Activated T-helper 1 cell treated with anti-CD3 and anti-CD28 coated beads, Interleukin-12 subunit alpha, Interleukin-12 subunit beta, Interleukin-2, Interleukin-4 antibody, amounts not matched to agents 30 ng/mL and 10 ng/mL and 1 ng/mL, durations not matched to agents 14 hours and 24 hours and 36 hours (primary cell): ENCODE measurements around the gene C9orf78. TPM values are rescaled to one million over a fixed set of nuclear protein-coding genes. Genes with fewer than 3 reads are reported as not detected.

Experiments
- DNase-seq: peaks from one replicate; pipeline ENCODE4 v3.0.0; 2021; ENCODE audit warnings: low spot score
- H3K27ac Mint-ChIP-seq: one replicate; pipeline ENCODE4 v1.8.0; 2021; ENCODE audit warnings: mild to moderate bottlenecking, mixed read lengths
- H3K27me3 Mint-ChIP-seq: one replicate; pipeline ENCODE4 v1.8.0; 2022; ENCODE audit warnings: mild to moderate bottlenecking, moderate library complexity, mixed read lengths; ENCODE audit not compliant: insufficient read depth
- H3K36me3 Mint-ChIP-seq: one replicate; pipeline ENCODE4 v1.8.0; 2021; ENCODE audit warnings: low read depth, mixed read lengths
- H3K4me1 Mint-ChIP-seq: one replicate; pipeline ENCODE4 v1.8.0; 2021; ENCODE audit warnings: low read depth, mixed read lengths
- H3K4me3 Mint-ChIP-seq: one replicate; pipeline ENCODE4 v1.8.0; 2021; ENCODE audit warnings: mild to moderate bottlenecking, moderate library complexity, mixed read lengths
- H3K9me3 Mint-ChIP-seq: one replicate; pipeline ENCODE4 v1.8.0; 2021; ENCODE audit warnings: mixed read lengths
- intact Hi-C: fragments of 100-400 bp; cut with micrococcal nuclease; formaldehyde crosslinking; loops from one replicate; pipeline ENCODE4 v1.15.1; 2024
- total RNA-seq: library from RNA; stranded (reverse); gene quantifications from 2 replicates; pipeline ENCODE4 v1.2.3, GENCODE V29; 2022

C9orf78 gene
- total RNA-seq, 1 donor from 2014 or later = 67.4 TPM

DNA sequence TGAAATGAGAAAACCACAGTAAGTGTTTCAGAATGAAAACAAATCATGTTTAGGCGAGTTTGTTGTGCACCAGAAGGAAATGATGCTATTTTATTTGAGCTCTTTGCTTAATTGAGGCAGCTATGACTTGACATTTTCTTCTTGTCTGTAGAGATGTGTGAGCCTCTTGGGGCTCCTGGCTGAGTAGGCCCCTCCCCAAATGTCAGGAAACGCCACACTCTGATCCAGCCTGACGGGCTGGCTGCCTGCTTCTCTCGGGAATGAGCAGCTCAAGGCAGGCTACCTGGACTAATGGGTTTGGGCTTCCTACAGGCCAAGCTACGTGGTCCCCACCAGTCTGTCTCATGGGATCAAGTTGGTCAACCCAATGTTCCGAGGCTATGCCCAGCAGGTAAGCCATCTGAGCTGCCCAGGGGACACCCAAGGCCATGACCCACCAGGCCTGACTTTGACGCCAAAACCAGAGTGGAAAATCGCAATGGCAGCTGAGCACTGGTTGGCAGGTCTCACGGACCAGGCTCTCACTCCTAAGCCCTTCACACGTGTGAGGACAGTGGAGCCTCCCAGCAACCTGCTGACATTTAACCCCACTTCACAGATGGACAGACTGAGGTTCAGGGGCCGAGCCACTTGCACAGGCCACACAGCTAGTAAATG, 30.0 kb upstream of the C9orf78 start:
- Mint-ChIP-seq H3K27me3 (no peaks in the 10 kb centered on the region), H3K4me1 (peaks cover 79% of the 10 kb centered on the region), H3K4me3 (peak overlapping the region; percentile 52), H3K36me3 (peaks cover 41% of the 10 kb centered on the region), H3K9me3 (no peaks in the 10 kb centered on the region), H3K27ac (peak overlapping the region; percentile 82)
- intact Hi-C loops = loop anchor here (5.0 kb wide), 1 partner anchor 43 kb away; the partner anchor contains the start of gene TOR1A
- no peak for DNase-seq

DNA sequence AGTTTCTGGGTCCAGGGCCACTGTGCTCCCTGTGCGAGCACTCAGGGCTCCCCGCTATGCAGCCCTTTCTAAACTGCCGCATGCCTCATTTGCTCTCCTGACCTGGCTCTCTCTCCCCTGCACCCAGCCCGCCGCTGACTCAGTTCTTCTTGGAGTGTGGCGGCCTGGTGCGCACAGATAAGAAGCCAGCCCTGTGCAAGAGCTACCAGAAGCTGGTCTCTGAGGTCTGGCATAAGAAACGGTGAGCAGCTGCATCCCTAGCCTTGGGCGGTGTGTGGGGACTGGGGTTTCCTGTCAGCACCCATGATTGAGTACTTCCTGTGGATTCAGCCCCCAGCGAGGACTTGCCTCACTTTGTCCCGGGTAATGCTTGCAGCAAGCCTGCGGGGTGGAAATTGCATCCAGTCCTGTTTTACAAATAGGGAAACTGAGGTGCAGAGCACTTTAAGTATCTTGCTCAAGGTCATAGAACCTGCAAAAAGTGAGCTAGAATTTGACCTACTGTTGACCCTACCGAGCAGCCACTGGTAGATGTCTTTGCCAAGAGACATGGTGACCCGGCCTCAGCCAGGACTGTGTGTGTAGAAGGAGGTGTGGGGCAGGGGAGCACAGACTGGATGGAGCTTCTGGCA, 28.1 kb upstream of the C9orf78 start:
- Mint-ChIP-seq H3K36me3 (peaks cover 44% of the 10 kb centered on the region), H3K4me1 (peaks cover 65% of the 10 kb centered on the region), H3K9me3 (no peaks in the 10 kb centered on the region), H3K27ac (peak overlapping the region; percentile 93), H3K27me3 (no peaks in the 10 kb centered on the region), H3K4me3 (peak overlapping the region; percentile 72)
- intact Hi-C loops = loop anchor here (1.0 kb wide), 2 partner anchors 21 to 28 kb away; partner anchors contain the start of genes C9orf78 and USP20
- peak; percentile 77 for DNase-seq

- intact Hi-C loops = no loop called here
- H3K4me1 Mint-ChIP-seq = peaks cover 57% of the 10 kb centered on the region
- peak overlapping the region; percentile 17 for H3K4me3 Mint-ChIP-seq
- DNase-seq = no peak
- peaks cover 51% of the 10 kb centered on the region for H3K36me3 Mint-ChIP-seq
- H3K27me3 Mint-ChIP-seq = no peaks in the 10 kb centered on the region
- H3K27ac Mint-ChIP-seq = peak overlapping the region; percentile 80
- H3K9me3 Mint-ChIP-seq = no peaks in the 10 kb centered on the region
Measured at GRCh38 chr9:129861447-129861827, 26.4 kb upstream of the C9orf78 start.

DNA sequence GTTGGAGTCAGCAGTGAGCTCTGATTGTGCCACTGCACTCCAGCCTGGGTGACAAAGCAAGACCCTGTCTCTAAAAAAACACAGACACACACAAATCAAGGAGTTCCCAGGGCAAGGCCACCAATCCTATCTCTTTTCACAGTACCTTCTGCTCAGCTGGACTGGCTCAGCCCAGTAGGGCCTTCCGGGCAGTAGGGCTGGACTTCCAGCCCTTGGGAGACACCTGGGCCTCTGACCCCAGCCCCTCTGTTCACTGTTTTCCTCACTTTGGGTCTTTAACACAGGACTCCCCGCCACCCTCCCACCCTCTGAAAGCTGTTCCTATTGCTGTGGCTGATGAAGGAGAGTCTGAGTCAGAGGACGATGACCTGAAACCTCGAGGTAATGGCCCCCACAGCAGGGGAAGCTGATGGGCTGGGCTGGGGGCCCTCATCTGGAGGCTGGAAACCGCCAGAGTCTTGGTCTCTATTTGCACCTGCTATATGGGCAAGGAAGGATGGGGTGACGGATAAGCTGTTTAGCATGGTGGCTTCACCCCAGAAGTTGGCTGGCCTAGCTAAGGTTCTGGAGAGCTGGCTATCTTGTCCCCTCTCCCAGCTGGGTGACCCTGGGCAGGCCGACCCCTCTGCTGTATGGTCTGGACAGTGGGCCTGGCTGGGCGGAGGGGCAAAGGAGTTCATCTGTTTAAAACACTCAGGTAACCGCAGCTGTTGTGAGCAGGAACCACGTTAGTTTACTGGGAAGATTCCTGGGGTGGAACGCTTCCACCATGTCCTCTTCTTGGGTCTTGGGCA, 25.8 kb upstream of the C9orf78 start:
- Mint-ChIP-seq H3K27ac (peak overlapping the region; percentile 80), H3K4me1 (peaks cover 55% of the 10 kb centered on the region), H3K27me3 (no peaks in the 10 kb centered on the region), H3K4me3 (peak overlapping the region; percentile 12), H3K36me3 (peaks cover 51% of the 10 kb centered on the region), H3K9me3 (no peaks in the 10 kb centered on the region)
- DNase-seq = no peak
- intact Hi-C loops = no loop called here

- H3K4me1 Mint-ChIP-seq = peaks cover 52% of the 10 kb centered on the region
- no peak for DNase-seq
- peaks cover 62% of the 10 kb centered on the region for H3K36me3 Mint-ChIP-seq
- H3K9me3 Mint-ChIP-seq = no peaks in the 10 kb centered on the region
- intact Hi-C loops = no loop called here
- H3K27ac Mint-ChIP-seq = peak overlapping the region; percentile 55
- H3K27me3 Mint-ChIP-seq = no peaks in the 10 kb centered on the region
- no peak overlapping the region for H3K4me3 Mint-ChIP-seq
Measured at GRCh38 chr9:129858167-129858962, 23.3 kb upstream of the C9orf78 start.

DNA sequence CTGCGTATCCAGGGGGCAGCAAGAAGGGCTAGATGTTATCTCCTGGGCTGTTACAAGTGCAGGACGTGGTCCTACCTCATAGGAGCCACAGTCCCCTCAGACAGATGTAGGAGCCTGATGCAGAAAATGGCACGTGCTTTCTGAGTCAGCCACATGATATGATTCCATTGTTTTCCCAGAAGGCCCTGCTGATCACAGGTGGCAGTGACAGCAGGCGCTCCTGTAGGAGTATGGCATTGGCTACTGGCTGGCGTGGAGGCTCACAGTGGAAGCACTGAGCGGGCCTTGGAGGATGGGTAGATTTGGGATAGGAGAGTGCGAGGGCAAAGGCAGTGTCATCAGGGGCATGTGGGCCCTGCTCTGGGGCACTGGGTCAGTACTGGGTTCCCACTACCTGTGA, 22.1 kb upstream of the C9orf78 start:
- Mint-ChIP-seq H3K27me3 (no peaks in the 10 kb centered on the region), H3K4me1 (peaks cover 54% of the 10 kb centered on the region), H3K9me3 (no peaks in the 10 kb centered on the region), H3K27ac (no peak overlapping the region), H3K4me3 (no peak overlapping the region), H3K36me3 (peaks cover 64% of the 10 kb centered on the region)
- no peak for DNase-seq
- intact Hi-C loops = no loop called here

DNA sequence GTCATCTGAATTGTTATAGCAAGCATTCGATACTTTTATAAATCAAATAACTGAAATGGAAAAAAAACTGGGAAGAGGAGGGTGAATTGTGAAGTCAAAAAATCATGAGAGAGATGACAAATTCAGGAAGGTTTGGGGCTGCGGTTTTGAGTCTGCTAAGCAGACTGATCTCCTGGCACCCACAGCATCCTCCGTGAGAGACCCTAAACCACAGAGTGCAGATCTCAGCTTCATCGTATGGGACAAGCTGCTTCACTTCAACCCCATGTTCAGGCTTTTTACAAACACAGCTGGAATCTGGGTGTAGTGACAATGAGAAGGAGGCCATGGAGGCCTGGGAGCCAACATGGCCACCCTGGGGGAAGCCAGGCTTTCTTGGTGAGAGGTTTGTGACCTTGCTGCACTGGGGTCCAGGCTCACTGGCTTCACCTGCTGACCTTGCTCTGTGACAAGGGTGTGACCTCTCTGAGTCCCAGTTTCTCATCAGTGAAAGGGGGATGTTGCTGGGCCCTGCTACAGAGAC, 19.6 kb upstream of the C9orf78 start:
- H3K4me3 Mint-ChIP-seq = no peak overlapping the region
- intact Hi-C loops = no loop called here
- H3K4me1 Mint-ChIP-seq = peaks cover 36% of the 10 kb centered on the region
- no peak for DNase-seq
- H3K27me3 Mint-ChIP-seq = no peaks in the 10 kb centered on the region
- peaks cover 64% of the 10 kb centered on the region for H3K36me3 Mint-ChIP-seq
- H3K9me3 Mint-ChIP-seq = no peaks in the 10 kb centered on the region
- H3K27ac Mint-ChIP-seq = peak overlapping the region; percentile 66

- no peaks in the 10 kb centered on the region for H3K9me3 Mint-ChIP-seq
- peak overlapping the region; percentile 21 for H3K27ac Mint-ChIP-seq
- no peak overlapping the region for H3K4me3 Mint-ChIP-seq
- intact Hi-C loops = no loop called here
- H3K36me3 Mint-ChIP-seq = peaks cover 62% of the 10 kb centered on the region
- H3K27me3 Mint-ChIP-seq = no peaks in the 10 kb centered on the region
- peaks cover 36% of the 10 kb centered on the region for H3K4me1 Mint-ChIP-seq
- DNase-seq = no peak
Measured at GRCh38 chr9:129853614-129854013, 18.5 kb upstream of the C9orf78 start.

DNA sequence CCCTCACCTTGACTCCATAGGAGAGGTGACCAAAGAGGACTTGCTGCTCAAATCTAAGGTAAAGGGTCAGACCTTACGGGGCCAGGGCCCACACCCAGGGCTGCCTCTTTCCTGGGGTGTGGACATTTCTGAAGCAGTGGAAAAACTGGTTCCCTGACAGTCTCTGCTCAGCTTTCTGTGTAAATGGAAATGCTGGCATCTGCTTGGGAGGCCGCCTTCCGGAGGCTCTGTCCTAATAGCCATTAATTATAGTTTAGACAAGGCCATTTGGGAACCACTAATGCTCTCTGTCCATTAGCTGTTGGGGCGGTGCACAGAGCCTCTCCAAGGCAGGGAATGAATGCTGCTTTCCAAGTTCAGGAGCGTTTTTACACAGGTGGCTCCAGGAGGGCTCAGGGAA, 17.5 kb upstream of the C9orf78 start:
- no peaks in the 10 kb centered on the region for H3K27me3 Mint-ChIP-seq
- no peak for DNase-seq
- no peaks in the 10 kb centered on the region for H3K9me3 Mint-ChIP-seq
- no peak overlapping the region for H3K27ac Mint-ChIP-seq
- H3K4me3 Mint-ChIP-seq = no peak overlapping the region
- peaks cover 36% of the 10 kb centered on the region for H3K4me1 Mint-ChIP-seq
- H3K36me3 Mint-ChIP-seq = peaks cover 55% of the 10 kb centered on the region
- intact Hi-C loops = no loop called here

DNA sequence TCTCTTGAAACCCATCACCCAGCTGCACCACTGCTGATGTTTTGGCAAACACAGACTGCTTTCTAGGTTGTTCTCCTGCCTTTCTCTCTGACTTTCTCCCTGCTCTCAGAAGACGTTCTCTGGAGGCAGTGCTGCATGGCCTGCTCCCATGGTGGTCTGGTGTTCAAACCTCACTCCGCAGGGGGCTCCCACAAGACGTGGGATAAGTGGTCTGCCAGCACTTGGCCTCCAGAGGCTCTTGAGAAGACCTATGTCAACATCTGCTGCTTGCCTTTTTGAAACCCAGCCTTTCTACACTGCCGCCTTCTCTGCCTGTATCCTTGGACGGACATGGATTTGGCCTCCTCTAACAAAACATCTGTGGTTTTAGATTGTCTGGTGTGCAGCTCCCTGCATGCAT, 16.7 kb upstream of the C9orf78 start:
- intact Hi-C loops = no loop called here
- no peaks in the 10 kb centered on the region for H3K9me3 Mint-ChIP-seq
- peaks cover 48% of the 10 kb centered on the region for H3K36me3 Mint-ChIP-seq
- H3K27me3 Mint-ChIP-seq = no peaks in the 10 kb centered on the region
- H3K4me1 Mint-ChIP-seq = peaks cover 31% of the 10 kb centered on the region
- H3K4me3 Mint-ChIP-seq = no peak overlapping the region
- no peak for DNase-seq
- H3K27ac Mint-ChIP-seq = peak overlapping the region; percentile 41

DNA sequence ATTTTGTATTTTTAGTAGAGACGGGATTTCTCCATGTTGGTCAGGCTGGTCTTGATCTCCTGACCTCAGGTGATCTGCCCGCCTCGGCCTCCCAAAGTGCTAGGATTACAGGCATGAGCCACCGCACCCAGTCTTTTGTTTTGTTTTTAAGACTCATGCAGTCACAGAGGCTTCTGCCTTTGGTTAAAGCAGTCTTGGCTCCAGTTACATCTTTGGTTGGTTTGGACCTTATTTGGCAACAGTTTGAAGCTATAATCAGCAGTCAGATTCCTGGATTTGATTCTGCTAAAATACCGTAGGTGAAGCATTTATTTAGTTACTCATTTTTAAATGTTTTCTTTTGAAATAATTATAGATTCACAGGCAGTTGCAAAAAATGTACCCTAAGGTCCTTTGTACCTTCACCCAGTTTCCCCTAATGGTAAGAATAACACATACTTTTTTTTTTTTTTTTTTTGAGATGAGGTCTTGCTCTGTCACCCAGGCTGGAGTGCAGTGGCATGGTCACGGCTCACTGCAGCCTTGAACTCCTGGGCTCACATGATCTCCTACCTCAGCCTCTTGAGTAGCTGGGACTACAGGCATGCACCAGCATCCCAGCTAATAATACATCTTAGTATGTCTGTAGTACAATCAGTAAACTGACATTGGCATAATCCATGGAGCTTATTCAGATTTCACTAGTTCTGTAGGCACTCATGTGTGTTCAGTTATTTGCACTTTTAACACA, 15.9 kb upstream of the C9orf78 start:
- H3K4me3 Mint-ChIP-seq = no peak overlapping the region
- no peak for DNase-seq
- H3K9me3 Mint-ChIP-seq = no peaks in the 10 kb centered on the region
- H3K36me3 Mint-ChIP-seq = peaks cover 43% of the 10 kb centered on the region
- H3K4me1 Mint-ChIP-seq = peaks cover 24% of the 10 kb centered on the region
- H3K27me3 Mint-ChIP-seq = no peaks in the 10 kb centered on the region
- intact Hi-C loops = no loop called here
- no peak overlapping the region for H3K27ac Mint-ChIP-seq

DNA sequence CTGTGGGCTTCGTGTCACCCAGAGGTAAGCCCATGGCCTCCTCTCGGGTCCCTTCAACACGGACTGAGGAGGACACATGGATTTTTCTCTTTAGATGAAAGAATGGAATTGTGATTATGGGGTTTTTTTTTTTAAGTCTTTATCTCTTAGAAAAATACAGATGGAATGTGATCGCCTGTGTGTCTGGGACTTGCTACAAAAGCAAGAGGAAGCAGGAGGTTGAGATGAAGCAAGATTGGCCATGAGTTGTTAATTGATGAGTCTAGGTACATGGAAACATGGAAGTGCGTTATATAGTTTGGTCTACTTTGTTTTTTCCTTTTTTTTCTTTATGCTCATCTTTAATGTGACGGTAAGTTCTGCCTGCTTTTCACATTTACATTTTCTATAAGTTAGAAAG, 14.8 kb upstream of the C9orf78 start:
- DNase-seq = no peak
- H3K4me1 Mint-ChIP-seq = peaks cover 31% of the 10 kb centered on the region
- intact Hi-C loops = no loop called here
- no peaks in the 10 kb centered on the region for H3K9me3 Mint-ChIP-seq
- no peaks in the 10 kb centered on the region for H3K27me3 Mint-ChIP-seq
- H3K4me3 Mint-ChIP-seq = no peak overlapping the region
- H3K27ac Mint-ChIP-seq = no peak overlapping the region
- H3K36me3 Mint-ChIP-seq = peaks cover 38% of the 10 kb centered on the region
